GM19025 (cell line): ENCODE results near the gene FAM156A.
"Not testable (repeated sequence)": the region's sequence is repeated elsewhere in the genome, so short reads cannot be mapped to it uniquely, and the experiment has no call there.

Experiments used
- ATAC-seq: cut with Tn5 transposase; IDR thresholded peaks from one replicate; pipeline ENCODE4 v1.9.1; 2021; ENCODE audit warnings: mild to moderate bottlenecking, low read depth, moderate library complexity; ENCODE audit not compliant: unreplicated experiment

The FAM156A gene, protein sequence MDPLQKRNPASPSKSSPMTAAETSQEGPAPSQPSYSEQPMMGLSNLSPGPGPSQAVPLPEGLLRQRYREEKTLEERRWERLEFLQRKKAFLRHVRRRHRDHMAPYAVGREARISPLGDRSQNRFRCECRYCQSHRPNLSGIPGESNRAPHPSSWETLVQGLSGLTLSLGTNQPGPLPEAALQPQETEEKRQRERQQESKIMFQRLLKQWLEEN

DNA sequence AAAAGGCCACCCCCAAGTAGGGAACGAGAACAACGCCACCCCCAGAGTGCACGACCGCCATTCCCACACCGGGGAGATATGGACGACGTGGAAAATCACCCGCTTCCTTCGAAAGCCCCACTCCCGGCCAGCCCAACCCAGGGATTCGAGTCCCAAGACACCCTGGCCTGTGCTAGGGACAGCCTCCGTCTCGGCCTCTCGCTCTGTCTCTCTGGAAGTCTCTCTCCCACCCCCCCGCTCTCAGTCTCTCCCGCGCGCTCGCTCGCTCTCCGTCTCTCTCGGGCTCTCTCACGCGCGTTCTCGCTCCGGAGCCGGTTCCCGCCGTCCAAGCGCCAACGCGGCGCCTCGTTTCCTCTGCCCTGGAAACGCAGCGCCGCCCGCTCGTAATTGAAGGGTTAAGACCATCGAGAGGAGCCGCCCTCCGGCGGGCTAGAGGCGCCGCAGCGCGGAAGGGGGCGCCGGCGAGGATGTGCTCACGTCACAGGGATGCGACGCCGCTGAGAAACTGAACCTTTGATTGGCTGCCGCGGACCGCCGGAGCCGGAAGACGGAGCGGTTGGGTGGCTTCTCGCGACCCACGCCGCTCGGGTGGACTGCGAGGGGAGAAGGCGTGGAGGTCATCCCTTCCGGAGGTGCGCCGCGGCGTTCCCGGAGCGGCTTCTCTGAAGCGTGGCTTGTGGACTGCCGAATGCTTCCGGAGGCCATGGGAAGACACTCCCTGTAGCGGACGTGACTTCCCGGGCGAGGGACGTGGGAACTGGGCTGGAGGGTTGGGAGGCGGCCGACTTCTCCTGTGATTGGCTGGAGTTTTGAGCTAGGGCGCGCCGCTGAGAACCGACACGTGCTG, at the start of gene FAM156A:
TSS of gene FAM156A (minus strand) at position 406 of the 847 bp plus-strand sequence. CDS start 9,930 bp downstream, outside the sequence.
- ATAC-seq = peak; percentile 86

DNA sequence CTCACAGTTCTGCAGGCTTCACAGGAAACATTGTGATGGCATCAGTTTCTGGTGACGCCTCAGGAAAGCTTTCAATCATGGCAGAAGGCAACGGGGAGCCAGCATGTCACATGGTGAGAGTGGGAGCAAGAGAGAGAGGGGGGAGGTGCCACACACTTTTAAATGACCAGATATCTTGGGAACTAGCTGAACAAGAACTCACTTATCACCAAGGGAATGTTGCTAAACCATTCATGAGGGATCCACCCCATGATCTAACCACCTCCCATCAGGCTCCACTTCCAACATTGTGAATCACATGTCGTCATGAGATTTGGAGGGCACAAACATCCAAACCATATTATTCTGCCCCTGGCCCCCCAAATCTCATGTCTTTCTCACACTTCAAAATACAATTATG, 47.0 kb upstream of the FAM156A start:
- no peak for ATAC-seq

DNA sequence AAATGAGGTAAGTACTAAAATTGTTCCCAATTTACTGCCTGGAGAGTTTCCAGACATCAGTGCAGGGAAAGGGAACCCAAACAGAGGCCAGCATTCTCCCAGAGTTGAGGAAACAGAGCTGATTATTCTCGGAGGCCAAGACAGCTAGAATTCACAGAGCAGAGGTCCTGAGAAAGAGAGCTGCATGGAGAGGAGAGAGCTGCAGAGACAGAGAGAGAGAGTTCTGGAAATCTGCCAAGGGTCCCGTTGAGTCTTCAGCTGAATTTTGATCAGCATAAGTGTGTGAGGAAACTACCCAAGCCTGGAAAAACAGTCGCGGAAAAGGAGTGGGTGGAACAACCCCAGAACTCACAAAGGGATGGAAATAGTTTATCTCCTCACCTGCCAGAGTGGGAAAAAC, 46.5 kb upstream of the FAM156A start:
- ATAC-seq = no peak

DNA sequence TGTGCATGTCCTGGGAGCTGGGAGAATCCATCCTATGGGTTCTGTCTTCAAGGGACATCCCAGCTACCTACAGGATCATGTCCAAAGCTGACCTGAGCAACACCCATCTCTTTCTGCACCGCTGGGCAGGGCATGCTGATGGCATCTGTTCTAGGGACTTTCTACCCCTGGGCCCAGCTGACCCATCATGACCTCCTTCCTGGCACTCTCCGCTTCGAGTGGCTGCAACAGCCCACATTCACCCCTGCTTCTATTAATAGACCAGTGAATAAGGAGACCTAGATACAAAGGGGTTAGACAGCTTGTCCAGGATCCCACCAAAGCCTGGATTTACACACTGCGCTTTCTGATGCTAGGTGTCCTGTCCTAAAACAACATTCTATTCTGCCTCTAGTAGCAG, 45.7 kb upstream of the FAM156A start:
- no peak for ATAC-seq

DNA sequence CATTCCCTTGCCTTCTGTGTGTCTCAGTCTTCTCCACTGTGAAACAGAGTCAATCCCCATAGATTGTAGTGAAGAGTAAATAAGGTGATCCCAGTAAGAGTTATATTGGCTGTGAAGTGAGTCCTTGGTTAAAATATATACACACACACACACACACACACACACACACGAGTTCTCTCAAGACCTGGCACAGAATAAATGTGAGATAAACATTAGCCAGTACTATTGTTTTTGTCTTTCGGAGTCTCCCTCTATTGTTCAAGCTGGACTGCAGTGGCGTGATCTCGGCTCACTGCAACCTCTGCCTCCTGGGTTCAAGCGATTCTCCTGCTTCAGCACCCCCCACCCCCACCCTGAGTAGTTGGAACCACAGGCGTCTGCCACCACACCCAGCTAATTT, 44.8 kb upstream of the FAM156A start:
- no peak for ATAC-seq

DNA sequence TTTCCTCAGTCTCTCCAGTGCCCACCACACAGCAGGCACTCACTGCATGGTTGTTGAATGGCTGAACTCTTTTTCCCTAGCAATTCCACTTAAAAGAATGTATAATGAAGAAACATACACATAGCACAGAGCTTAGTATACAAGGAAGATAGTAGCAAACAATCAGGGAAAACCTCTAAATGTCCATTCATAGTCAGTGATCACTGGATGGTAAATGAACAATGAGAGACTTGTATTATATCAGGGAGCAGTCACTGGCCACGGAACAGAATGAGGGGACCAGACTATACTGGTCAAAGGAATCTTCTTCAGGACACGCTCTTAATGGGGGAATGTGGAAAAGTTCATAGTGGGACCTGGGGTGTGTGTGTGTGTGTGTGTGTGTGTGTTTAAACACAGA, 43.6 kb upstream of the FAM156A start:
- ATAC-seq = no peak

DNA sequence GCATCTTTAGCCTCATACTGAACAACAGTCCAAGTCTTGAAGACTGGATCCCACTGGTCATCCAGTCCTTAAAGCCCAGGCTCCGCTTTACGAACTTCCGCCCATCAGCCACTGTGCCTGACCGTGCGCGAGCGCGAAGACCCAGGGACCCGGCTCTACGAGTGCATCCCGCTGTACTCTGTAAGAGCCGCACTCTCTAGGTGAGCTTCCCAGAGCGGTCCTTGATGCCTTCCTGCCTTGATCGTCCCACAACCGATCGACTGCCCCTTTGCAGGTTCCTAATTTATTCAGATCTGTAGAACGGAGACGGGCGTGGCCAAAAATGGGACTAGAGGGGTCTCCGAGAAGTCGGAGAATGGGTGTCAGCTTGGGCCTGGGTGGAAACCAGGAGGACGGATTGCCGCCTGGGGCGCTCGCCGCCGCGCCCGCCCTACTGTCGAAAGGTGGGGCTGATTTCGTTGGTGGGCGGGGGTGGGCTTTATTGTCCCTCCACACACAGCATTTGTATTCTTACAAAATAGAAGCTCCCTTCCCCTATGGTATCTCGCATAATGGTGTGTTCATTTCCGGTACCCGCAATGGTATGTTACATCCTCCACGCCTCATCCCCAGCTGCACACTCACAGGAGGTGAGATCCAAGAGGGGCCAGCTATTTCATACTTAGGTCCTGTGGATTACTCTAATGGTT, 42.3 kb upstream of the FAM156A start:
- ATAC-seq = no peak

DNA sequence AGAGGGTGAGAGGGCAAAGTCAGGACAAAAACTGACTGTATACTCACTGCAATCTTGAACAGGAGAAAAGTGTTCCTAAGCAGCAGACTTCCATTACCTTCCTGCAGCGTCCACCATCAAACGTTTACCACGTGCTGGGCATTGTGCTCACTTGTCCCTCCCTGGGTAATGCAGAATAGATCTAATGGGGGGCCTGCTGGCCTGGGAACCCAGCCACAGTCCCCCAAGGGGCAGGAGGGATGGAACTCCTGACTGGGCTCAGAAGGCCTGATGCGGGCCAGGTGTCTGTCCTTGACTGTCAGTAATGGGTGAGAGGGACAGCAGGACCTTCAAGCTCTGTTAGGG, 37.6 kb upstream of the FAM156A start:
- no peak for ATAC-seq

DNA sequence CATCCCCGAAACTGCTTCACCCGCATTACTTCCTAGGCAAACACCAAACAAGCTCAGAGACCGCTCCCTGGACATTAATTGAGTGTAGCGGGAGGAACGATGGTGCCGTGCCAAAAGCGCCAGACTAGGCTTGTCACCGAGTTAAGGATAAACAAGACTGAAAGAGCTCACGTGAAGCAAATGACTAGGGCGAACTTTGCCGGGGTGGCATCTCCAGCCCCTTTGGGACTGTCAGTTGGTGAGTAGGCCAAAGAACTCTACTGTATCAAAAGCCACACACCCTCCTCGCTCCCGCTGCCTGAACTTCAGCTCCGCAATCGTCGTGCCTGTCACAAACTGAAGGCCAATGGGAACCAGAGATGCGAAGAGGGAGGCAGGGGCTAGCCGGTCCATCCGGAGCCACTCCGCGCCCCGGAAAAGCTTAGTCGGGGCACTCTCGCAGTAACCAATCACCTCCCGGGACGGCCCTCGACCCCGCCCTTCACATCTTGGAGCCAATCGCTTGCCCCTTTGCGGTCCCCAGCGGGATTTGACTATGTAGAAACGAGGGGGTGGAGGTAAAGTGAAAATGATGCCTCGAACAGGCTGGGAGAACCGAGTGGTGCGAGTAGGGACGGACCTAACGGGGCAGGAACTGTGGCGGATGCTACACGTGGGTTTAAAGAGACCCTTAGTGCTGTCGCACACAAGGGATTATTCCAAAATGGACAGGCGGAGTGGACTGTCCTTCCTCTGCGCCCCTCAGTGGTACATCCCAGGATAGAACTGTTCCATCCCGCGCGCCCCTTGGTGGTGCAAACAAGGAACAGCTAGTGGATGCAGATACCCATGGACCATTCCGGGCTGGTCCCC, 37.0 kb upstream of the FAM156A start:
- ATAC-seq = peak; percentile 98

DNA sequence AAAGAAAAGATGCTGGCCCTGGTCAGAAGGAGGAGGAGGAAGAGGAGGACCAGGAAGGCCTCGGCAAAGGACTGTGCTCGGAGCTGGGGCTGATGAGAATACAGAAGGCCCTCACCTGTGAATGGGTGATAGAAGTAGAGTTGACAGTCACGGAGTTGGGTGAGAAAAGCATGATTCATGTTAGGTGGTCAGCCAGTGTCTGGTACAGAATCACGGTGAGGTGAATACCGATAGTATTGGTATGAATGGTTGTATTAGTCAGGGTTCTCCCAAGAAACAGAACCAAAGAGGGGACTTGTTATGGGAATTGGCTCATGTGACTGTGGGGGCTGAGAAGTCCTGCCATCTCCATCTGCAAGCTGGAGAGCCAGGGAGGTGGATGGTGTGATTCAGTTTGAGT, 32.5 kb upstream of the FAM156A start:
- ATAC-seq = no peak

DNA sequence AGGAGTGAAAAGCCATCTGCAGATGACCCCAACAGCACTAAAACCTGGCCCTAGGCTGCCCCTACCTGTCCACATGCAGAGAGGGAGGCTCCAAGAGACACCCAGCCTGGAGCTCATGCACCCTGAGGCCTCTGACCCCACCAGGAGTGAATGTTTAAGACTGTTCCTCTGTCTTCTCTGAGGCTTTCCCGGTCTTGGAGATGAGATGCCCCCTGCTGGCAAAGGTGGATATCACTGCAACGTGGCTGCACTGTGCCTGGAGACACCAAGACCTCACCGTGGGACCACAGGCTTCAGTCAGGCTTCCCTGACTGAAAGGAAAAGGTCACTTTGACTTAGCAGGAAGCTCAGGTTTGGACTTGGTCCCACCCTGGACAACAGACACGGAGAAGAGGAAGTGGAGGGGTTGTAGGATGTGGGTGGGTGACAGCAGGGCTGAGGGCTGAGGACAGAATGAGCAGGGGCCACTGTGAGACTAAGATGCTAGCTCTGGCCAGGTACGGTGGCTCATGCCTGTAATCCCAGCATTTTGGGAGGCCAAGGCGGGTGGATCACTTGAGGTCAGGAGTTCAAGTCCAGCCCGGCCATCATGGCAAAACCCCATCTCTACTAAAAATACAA, 31.8 kb upstream of the FAM156A start:
- ATAC-seq = peak; percentile 75

DNA sequence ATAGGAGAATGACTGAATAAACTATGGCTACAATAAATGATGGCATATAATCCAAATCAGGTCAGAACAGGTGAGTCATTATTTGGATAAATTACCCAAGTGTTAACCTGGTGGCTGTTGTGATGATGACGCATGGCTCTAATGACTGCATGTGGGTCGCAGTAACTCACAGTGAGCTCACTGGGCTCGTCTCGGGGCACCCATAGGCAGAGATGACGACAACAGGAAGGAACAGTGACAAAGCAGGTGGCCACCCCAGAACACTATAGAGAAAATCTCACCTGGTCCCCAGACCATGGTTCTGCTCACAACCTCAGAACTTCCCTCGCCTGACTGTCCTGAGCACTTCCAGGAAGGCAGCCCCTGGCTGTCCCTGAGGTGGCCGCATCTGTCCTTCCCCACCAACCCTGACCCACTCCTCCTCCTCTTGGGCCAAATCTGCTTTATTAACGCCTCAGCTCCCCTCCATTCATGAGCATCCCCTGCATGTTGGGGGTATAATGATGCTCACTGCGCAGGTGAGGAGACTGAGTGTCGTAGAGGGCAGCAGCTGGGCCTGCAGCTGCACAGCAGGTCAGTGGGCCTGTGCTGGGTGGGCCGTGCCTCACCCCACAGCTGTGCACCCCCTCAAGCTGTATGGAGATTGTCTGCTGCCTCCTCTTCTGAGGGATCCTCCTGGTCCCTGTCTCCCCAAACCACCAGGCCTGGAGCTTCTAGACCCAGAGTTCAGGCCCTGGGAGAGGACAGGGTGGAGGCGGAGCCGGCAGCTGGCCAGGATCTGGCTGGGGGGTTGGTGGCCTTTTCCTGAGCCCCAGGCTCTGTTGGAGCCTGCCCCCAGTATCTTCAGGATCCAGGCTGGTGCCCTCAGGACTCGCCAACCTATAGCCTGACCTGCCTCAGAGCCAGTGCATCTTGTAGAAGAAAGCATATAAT, 30.9 kb upstream of the FAM156A start:
- no peak for ATAC-seq

DNA sequence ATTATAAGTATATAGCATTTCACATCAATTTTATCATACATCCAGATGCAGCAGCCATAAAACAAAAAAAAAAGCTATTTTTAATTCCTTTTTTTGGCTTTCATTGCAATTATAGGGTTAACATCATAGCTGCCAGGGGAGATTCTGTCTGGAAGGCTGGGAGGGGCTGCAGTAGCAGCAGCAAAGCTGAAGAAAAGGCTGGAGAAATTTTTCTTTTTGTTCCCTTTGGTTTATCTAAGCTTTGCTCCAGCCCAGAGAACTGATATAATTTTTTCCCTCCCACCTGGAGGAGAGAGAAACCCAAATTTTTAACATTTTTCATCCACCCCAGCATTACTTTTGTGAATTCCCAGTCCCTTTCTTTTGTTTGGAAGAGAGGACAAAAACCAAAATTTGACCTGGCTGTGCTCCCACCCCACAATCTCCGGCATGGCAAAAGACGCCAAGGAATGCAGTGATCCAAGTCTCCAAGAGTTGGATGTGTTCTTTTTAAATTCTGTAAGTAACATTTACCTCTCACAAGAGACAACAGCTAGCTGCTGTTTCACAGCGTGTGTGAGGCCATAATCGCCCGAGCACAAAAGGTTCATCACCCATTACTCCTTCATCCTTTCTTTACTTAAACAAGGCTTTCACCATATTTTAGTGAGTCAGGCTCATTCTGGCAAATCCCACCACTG, 25.1 kb upstream of the FAM156A start:
- no peak for ATAC-seq

DNA sequence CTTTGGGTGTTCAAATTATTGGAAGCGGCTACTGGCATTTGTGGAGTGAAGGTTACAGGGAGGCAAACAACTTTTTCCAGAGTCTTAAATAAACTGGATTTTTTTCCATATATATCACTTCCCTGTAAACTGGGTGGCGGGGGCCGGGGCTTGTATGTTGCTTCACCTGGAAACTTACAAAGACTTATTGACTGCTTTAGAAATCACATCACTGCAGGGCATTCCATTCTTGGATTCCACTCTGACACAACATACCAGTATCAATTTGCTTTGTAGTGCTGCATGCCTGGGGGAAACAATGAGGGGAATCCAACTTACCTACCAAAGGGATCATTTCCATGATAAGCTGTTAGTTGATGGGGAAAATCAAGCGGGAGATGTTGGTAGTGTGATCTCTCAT, 21.7 kb upstream of the FAM156A start:
- no peak for ATAC-seq

DNA sequence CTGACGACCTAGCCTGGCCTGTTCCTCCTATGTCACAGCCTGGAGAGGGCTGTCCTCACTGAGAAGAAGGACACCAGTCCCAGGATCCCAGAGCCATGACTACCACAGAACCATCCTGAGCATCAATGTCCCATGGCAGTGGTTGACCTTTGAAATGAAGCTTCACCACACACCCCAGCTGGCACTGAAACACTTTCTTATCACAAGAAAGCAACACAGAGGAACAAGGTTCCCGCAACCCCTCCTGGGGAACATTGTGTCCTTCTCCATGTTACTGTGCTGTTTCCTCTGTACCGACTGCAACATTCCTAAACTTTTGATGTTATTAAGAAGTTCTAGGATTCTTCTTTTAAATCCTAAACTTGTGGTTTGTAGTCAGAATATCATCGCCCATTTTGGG, 21.2 kb upstream of the FAM156A start:
- ATAC-seq = no peak

DNA sequence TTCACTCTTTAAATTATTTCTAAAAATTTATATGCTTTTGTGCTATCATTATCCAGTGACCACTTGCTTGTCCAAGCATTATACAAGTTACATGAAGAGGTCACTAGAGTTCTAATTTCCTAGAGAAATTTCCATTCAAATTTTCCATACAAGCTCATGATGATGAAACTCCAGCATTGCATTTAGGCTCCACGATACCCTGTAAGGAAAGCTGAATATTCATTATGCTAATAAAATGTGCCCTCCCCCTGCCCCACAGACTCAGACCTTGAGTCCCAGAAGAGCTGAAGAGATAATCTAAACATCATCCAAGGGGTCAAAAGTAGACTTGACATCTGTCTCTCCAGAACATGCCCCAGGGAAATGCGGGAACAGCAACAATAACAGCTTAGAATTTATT, 19.6 kb upstream of the FAM156A start:
- no peak for ATAC-seq

DNA sequence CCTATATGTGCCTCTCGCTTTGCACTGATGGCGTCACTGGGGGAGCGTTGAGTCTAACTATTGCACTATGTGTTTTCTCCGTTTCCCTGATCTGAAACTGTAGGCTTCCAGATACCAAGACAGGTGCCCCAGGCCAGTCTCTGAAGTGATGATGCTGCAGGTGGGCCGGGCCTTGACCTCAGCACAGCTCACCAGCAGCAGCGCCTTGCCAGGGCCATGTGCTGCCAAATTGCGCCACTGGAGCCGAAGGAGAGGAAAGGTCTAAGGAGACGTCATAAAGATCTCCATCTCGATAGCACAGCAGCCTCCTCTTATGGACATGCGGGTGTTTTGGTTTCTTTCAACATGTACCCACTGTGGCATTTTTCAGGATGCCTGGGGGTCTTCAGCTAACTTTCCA, 17.3 kb upstream of the FAM156A start:
- not testable (repeated sequence) for ATAC-seq

DNA sequence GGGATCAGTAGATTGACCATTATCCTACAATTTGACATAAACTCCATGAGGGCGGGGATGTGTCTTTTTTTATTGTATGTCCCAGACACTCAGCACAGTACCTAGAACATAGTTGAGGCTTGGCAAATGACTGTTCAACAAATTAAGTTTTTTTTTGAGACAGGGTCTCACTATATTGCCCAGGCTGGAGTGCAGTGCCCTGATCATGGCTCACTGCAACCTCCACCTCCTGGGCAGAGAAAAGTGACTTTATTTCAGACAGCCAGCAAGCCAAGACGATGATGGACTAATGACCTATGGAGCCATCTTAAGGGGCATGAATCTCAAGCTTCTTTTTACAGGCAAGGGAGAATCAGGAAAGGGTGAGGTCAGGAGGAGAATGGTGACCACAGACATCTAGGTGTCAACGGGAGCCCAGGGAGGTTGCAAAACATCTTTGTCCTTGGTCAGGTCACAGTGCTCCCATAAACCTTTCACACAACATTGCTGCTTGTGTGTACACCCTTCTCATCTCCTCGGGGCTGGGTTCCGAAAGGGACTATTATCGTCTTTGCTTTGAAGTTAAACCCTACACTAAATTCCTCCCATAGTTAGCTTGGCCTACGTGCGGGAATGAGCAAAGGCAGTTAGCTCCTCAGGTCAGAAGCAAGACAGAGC, 16.1 kb upstream of the FAM156A start:
- ATAC-seq = not testable (repeated sequence)
